Esophagus (tissue), 2 donors: ENCODE data around the gene ESR1. TPM values are rescaled to one million over a fixed set of nuclear protein-coding genes. Genes with fewer than 3 reads are reported as not detected.

ENCODE experiments used
- H3K27ac ChIP-seq, 2 donors: one replicate each; pipeline ENCODE4 v1.5.1; 2013; ENCODE audit warnings: low read depth in 2 of 2, mild to moderate bottlenecking in 2 of 2, inconsistent platforms in 1 of 2, low read length in 1 of 2, moderate library complexity in 1 of 2
- H3K27me3 ChIP-seq, 2 donors: one replicate each; pipeline ENCODE4 v1.6.1; 2013; ENCODE audit warnings: low read length in 2 of 2, control low read depth in 1 of 2, mild to moderate bottlenecking in 1 of 2; ENCODE audit not compliant: insufficient read depth in 2 of 2, control insufficient read depth in 1 of 2
- H3K36me3 ChIP-seq, 2 donors: one replicate each; pipeline ENCODE4 v1.6.1; 2013; ENCODE audit warnings: low read length in 1 of 2; ENCODE audit not compliant: control insufficient read depth in 2 of 2, insufficient read depth in 2 of 2
- H3K4me1 ChIP-seq, 2 donors: one replicate each; pipeline ENCODE4 v1.6.1; 2013; ENCODE audit warnings: low read length in 1 of 2; ENCODE audit not compliant: control insufficient read depth in 2 of 2, insufficient read depth in 2 of 2
- H3K4me3 ChIP-seq, 2 donors: one replicate each; pipeline ENCODE4 v1.5.1; 2013; ENCODE audit warnings: low read length in 2 of 2, mild to moderate bottlenecking in 2 of 2, low read depth in 1 of 2, moderate library complexity in 1 of 2
- H3K9me3 ChIP-seq, 2 donors: one replicate each; pipeline ENCODE4 v1.6.1; 2013; ENCODE audit warnings: mild to moderate bottlenecking in 2 of 2, low read depth in 1 of 2, low read length in 1 of 2, moderate library complexity in 1 of 2; ENCODE audit not compliant: control insufficient read depth in 2 of 2, insufficient read depth in 1 of 2
- WGBS, 2 donors: extraction: QIAGEN DNeasy Blood & Tissue Kit; methylation state at CpG; one replicate each; pipeline ENCODE4 v1.1.7; 2013; 5-methylcytosine and 5-hydroxymethylcytosine counted together
- polyA plus RNA-seq, 2 donors: library from polyadenylated mRNA; stranded (reverse); fragments of 200-250 nt; gene quantifications; one replicate each; pipeline ENCODE4 v1.2.3, GENCODE V29; 2013
- donor health status: healthy with polysubstance abuse.
- donor health status: Bipolar disorder and iron deficiency.

ESR1 gene
- polyA plus RNA-seq, 2 donors = 0.05 to 0.14 TPM

GRCh38 chr6:151901009-151901411 lies 93.5 kb downstream of the ESR1 start:
- H3K27me3 ChIP-seq = no peaks in the 10 kb centered on the region
- peak overlapping the region in 1 of 2 donors; percentile 13 for H3K27ac ChIP-seq
- H3K4me1 ChIP-seq = no peaks in the 10 kb centered on the region
- H3K36me3 ChIP-seq = no peaks in the 10 kb centered on the region
- 78 to 82% methylated on average over 6 of the region's 6 CpGs for WGBS, 2 donors
- no peak overlapping the region for H3K4me3 ChIP-seq
- no peaks in the 10 kb centered on the region for H3K9me3 ChIP-seq

GRCh38 chr6:151904631-151905030 lies 97.1 kb downstream of the ESR1 start:
- H3K27me3 ChIP-seq = no peaks in the 10 kb centered on the region
- H3K36me3 ChIP-seq = no peaks in the 10 kb centered on the region
- no peaks in the 10 kb centered on the region for H3K4me1 ChIP-seq
- no peak overlapping the region for H3K4me3 ChIP-seq
- H3K9me3 ChIP-seq = no peaks in the 10 kb centered on the region
- H3K27ac ChIP-seq = no peak overlapping the region
- whole genome bisulfite sequencing, 2 donors = 76 to 77% methylated on average over 4 of the region's 4 CpGs

- no peak overlapping the region for H3K27ac ChIP-seq
- no peaks in the 10 kb centered on the region for H3K4me1 ChIP-seq
- H3K27me3 ChIP-seq = no peaks in the 10 kb centered on the region
- no peaks in the 10 kb centered on the region for H3K36me3 ChIP-seq
- no peak overlapping the region for H3K4me3 ChIP-seq
- no peaks in the 10 kb centered on the region for H3K9me3 ChIP-seq
- 90 to 92% methylated on average over 3 of the region's 3 CpGs for WGBS, 2 donors
Observed at GRCh38 chr6:151905072-151905471, 97.6 kb downstream of the ESR1 start.

- H3K27ac ChIP-seq = no peak overlapping the region
- H3K36me3 ChIP-seq = no peaks in the 10 kb centered on the region
- no peaks in the 10 kb centered on the region for H3K9me3 ChIP-seq
- H3K27me3 ChIP-seq = no peaks in the 10 kb centered on the region
- 95% methylated on average over 4 of the region's 4 CpGs for WGBS, 2 donors
- no peaks in the 10 kb centered on the region for H3K4me1 ChIP-seq
- no peak overlapping the region for H3K4me3 ChIP-seq
Observed at GRCh38 chr6:151905854-151906253, 98.4 kb downstream of the ESR1 start.

GRCh38 chr6:151911401-151911800 lies 103.9 kb downstream of the ESR1 start:
- no peaks in the 10 kb centered on the region for H3K27me3 ChIP-seq

GRCh38 chr6:151914484-151914883 lies 107.0 kb downstream of the ESR1 start:
- Histone ChIP-seq H3K27me3 (no peaks in the 10 kb centered on the region), H3K4me3 (no peak overlapping the region), H3K27ac (no peak overlapping the region), H3K9me3 (no peaks in the 10 kb centered on the region), H3K36me3 (no peaks in the 10 kb centered on the region), H3K4me1 (no peaks in the 10 kb centered on the region)
- 90 to 91% methylated on average over 4 of the region's 4 CpGs for WGBS, 2 donors

More at GRCh38 chr6:151911401-151911800, 103.9 kb downstream of the ESR1 start:
- 33 to 40% methylated on average over 2 of the region's 2 CpGs for WGBS, 2 donors
- Histone ChIP-seq H3K4me3 (no peak overlapping the region), H3K4me1 (no peaks in the 10 kb centered on the region), H3K27ac (no peak overlapping the region), H3K36me3 (no peaks in the 10 kb centered on the region), H3K9me3 (no peaks in the 10 kb centered on the region)

GRCh38 chr6:151916075-151916474 lies 108.6 kb downstream of the ESR1 start:
- Histone ChIP-seq H3K36me3 (no peaks in the 10 kb centered on the region), H3K27ac (no peak overlapping the region)

GRCh38 chr6:151916680-151917164 lies 109.2 kb downstream of the ESR1 start:
- Histone ChIP-seq H3K27me3 (no peaks in the 10 kb centered on the region), H3K9me3 (no peaks in the 10 kb centered on the region), H3K27ac (peak overlapping the region in 1 of 2 donors; percentile 46), H3K4me3 (no peak overlapping the region), H3K4me1 (no peaks in the 10 kb centered on the region), H3K36me3 (no peaks in the 10 kb centered on the region)
- WGBS, 2 donors = 50 to 62% methylated on average over 3 of the region's 3 CpGs

More at GRCh38 chr6:151916075-151916474, 108.6 kb downstream of the ESR1 start:
- Histone ChIP-seq H3K27me3 (no peaks in the 10 kb centered on the region), H3K9me3 (no peaks in the 10 kb centered on the region), H3K4me1 (no peaks in the 10 kb centered on the region), H3K4me3 (no peak overlapping the region)
- WGBS, 2 donors = 88 to 90% methylated on average over 3 of the region's 3 CpGs

GRCh38 chr6:151917531-151918329 lies 110.2 kb downstream of the ESR1 start:
- Histone ChIP-seq H3K36me3 (no peaks in the 10 kb centered on the region), H3K9me3 (no peaks in the 10 kb centered on the region), H3K27me3 (no peaks in the 10 kb centered on the region), H3K4me1 (no peaks in the 10 kb centered on the region), H3K4me3 (no peak overlapping the region), H3K27ac (peak overlapping the region; percentile 21 to 29)
- WGBS, 2 donors = 52 to 66% methylated on average over 6 of the region's 6 CpGs

- WGBS, 2 donors = 60 to 67% methylated on average over 3 of the region's 3 CpGs
Observed at GRCh38 chr6:151940307-151940706, 132.8 kb downstream of the ESR1 start.

More at GRCh38 chr6:151940307-151940706, 132.8 kb downstream of the ESR1 start:
- Histone ChIP-seq H3K9me3 (no peaks in the 10 kb centered on the region), H3K4me3 (no peak overlapping the region), H3K27ac (no peak overlapping the region), H3K4me1 (no peaks in the 10 kb centered on the region), H3K27me3 (no peaks in the 10 kb centered on the region), H3K36me3 (no peaks in the 10 kb centered on the region)
